Uterus (tissue), 2 donors: ENCODE results near the gene TCF4.

Experiments used
- CTCF ChIP-seq, 4 experiments: fragments of 200-600 bp in 2 of 4; fragments of 450-650 bp in 2 of 4; sonication (generic) in 2 of 4; IDR thresholded peaks; one replicate each; pipeline ENCODE4 v1.5.1; 2016 to 2019; ENCODE audit warnings: antibody characterized with exemption in 4 of 4, mild to moderate bottlenecking in 2 of 4, moderate library complexity in 1 of 4
- POLR2A ChIP-seq, 2 donors: fragments of 450-650 bp; IDR thresholded peaks; one replicate each; pipeline ENCODE4 v1.6.1; 2016; ENCODE audit warnings: antibody characterized with exemption in 2 of 2, mild to moderate bottlenecking in 1 of 2, moderate library complexity in 1 of 2

DNA sequence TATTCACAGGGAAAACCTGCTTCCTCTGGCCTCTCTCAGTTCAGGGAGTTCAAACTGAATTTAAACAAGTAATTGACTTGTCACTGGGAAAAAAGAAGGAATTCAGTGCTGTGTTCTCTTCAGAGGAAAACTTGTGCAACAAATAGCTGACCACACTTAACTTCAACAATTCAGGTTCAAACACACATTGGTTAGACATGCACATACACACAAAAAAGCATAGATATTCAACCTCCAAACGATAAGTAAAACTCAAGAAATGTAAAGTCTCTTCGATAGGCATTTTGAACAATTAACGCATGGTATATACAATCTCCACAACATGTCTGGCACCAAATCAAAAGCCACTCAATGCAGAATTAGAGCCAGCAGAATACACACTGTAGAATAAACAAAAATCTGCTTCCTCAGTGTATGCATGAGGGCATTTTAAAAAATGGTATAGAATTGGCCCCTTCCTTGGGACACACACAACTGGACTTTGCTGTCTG, 269.0 kb downstream of the TCF4 start:
- TF ChIP-seq CTCF (IDR thresholded peaks at IDR 0.05) (no peak), POLR2A (IDR thresholded peaks at IDR 0.05) (no peak)
